K562 (cell line): ENCODE results near the gene RALA. TPM values are rescaled to one million over a fixed set of nuclear protein-coding genes. Genes with fewer than 3 reads are reported as not detected.

Experiments
- ATAC-seq: fragments of 200-7000 bp; cut with Tn5 transposase; 3 replicates; pipeline ENCODE4 v1.9.1; 2020; ENCODE audit warnings: moderate library complexity
- BruUV-seq: library from RNA; stranded (reverse); fragments of 400-500 nt; replicated peaks from 2 replicates; lab custom pipeline; 2021; lab: Mats Ljungman, UMichigan
- CTCF ChIA-PET: fragments of 300-600 bp; formaldehyde crosslinking; extraction: SDS; loops from one replicate; lab custom pipeline; 2021; ENCODE audit warnings: low intra/inter-chr PET ratio; lab: Yijun Ruan, JAX
- POLR2A ChIA-PET: fragments of 300-600, 350-650 bp; sonication (Branson Sonifier 250); formaldehyde crosslinking; extraction: SDS; loops from one replicate; lab custom pipeline; 2021; ENCODE audit warnings: antibody characterized with exemption, inconsistent platforms; lab: Yijun Ruan, JAX
- DNase-seq, 4 experiments: peaks; one replicate each; pipeline versions ENCODE4 v3.0.0 to v3.0.0-alpha.2; 2011 to 2018; ENCODE audit warnings: low spot score in 3 of 4, mixed read lengths in 3 of 4; ENCODE audit errors: extremely low read depth in 1 of 4
- FAIRE-seq: peaks from 2 replicates; lab custom pipeline; 2011; peaks lifted over from hg19 to GRCh38; lab: Jason Lieb, UNC
- H2AFZ ChIP-seq: 2 replicates; pipeline ENCODE4 v1.6.0; 2011; ENCODE audit warnings: low read depth, low read length, control low read depth, inconsistent platforms
- H3K27ac ChIP-seq: fragments of 200-600 bp; 3 replicates; pipeline ENCODE4 v1.8.0; 2011; ENCODE audit warnings: low read depth, mild to moderate bottlenecking, control low read depth, inconsistent platforms, low read length, moderate library complexity, mixed read lengths; ENCODE audit errors: extremely low read depth
- H3K27me3 ChIP-seq, 2 experiments: fragments of 300-600 bp in 1 of 2; 2 replicates in 1 of 2; 3 replicates in 1 of 2; pipeline versions ENCODE4 v1.6.0 to v1.8.0; 2011; ENCODE audit warnings: inconsistent platforms in 2 of 2, low read length in 2 of 2, mild to moderate bottlenecking in 1 of 2, mixed read lengths in 1 of 2, moderate library complexity in 1 of 2; ENCODE audit not compliant: control insufficient read depth in 2 of 2, insufficient read depth in 2 of 2
- H3K36me3 ChIP-seq: fragments of 300-600 bp; 3 replicates; pipeline ENCODE4 v1.8.0; 2011; ENCODE audit warnings: mild to moderate bottlenecking, low read length, inconsistent platforms; ENCODE audit not compliant: control insufficient read depth, insufficient read depth
- H3K4me1 ChIP-seq, 2 experiments: fragments of 200-600 bp in 1 of 2; replicated peaks in 1 of 2; 2 replicates in 1 of 2; 3 replicates in 1 of 2; pipeline versions ENCODE4 v1.5.1 to v1.8.0; 2011; ENCODE audit warnings: inconsistent platforms in 2 of 2, low read length in 2 of 2, mild to moderate bottlenecking in 1 of 2, mixed read lengths in 1 of 2, moderate library complexity in 1 of 2; ENCODE audit not compliant: control insufficient read depth in 2 of 2, insufficient read depth in 2 of 2
- H3K4me2 ChIP-seq: 2 replicates; pipeline ENCODE4 v1.6.1; 2011; ENCODE audit warnings: low read length, control low read depth, inconsistent platforms, mixed read lengths; ENCODE audit not compliant: insufficient read depth
- H3K4me3 ChIP-seq: fragments of 200-600 bp; sonication (generic), shearing (Covaris generic); 2 replicates; pipeline ENCODE4 v1.5.1; 2016; ENCODE audit warnings: control low read depth, inconsistent platforms
- H3K79me2 ChIP-seq: fragments of 200-600 bp; 3 replicates; pipeline ENCODE4 v1.8.0; 2011; ENCODE audit warnings: low read length, inconsistent platforms; ENCODE audit not compliant: control insufficient read depth, insufficient read depth
- H3K9ac ChIP-seq, 2 experiments: 2 replicates each; pipeline versions ENCODE4 v1.6.0 to v1.6.1; 2011; ENCODE audit warnings: low read depth in 2 of 2, low read length in 2 of 2, control low read depth in 1 of 2, inconsistent platforms in 1 of 2, mild to moderate bottlenecking in 1 of 2, mixed read lengths in 1 of 2; ENCODE audit not compliant: insufficient read depth in 1 of 2
- H3K9me1 ChIP-seq: one replicate; pipeline ENCODE4 v1.6.0; 2011; ENCODE audit warnings: inconsistent platforms, mild to moderate bottlenecking, low read length, moderate library complexity; ENCODE audit not compliant: control insufficient read depth, insufficient read depth
- H3K9me3 ChIP-seq: replicated peaks from 2 replicates; pipeline ENCODE4 v1.5.1; 2011; ENCODE audit warnings: low read depth, low read length, inconsistent platforms; ENCODE audit not compliant: control insufficient read depth, insufficient read depth
- H4K20me1 ChIP-seq: replicated peaks from 2 replicates; pipeline ENCODE4 v1.6.1; 2011; ENCODE audit warnings: low read length, inconsistent platforms, mixed read lengths; ENCODE audit not compliant: control insufficient read depth, insufficient read depth
- GTF2E2 ChIP-seq: fragments of 200-800 bp; sonication (Bioruptor generic); IDR thresholded peaks from 2 replicates; pipeline ENCODE4 v1.6.1; 2016; ENCODE audit warnings: missing genetic modification characterization, missing compliant biosample characterization
- HDAC1 ChIP-seq, 2 experiments: fragments of 450-650 bp; IDR thresholded peaks; 2 replicates each; pipeline ENCODE4 v1.6.1; 2016 to 2017; ENCODE audit warnings: inconsistent platforms in 1 of 2, mild to moderate bottlenecking in 1 of 2, moderate library complexity in 1 of 2
- NFRKB ChIP-seq: fragments of 450-650 bp; IDR thresholded peaks from 2 replicates; pipeline ENCODE4 v1.6.1; 2016; ENCODE audit warnings: low read depth
- PTTG1 ChIP-seq: fragments of 450-650 bp; IDR thresholded peaks from 2 replicates; pipeline ENCODE4 v1.6.1; 2016; ENCODE audit warnings: low read depth, mild to moderate bottlenecking, missing genetic modification characterization, missing compliant biosample characterization
- SMAD4 ChIP-seq: fragments of 250-450 bp; sonication (Bioruptor Pico); conservative IDR thresholded peaks from 2 replicates; pipeline ENCODE4 v1.8.0; 2021; ENCODE audit warnings: inconsistent platforms, mild to moderate bottlenecking, moderate library complexity
- SNRNP70 ChIP-seq: fragments of 200-400 bp; formaldehyde crosslinking; optimal IDR thresholded peaks from 2 replicates; pipeline ENCODE3; 2017; ENCODE audit warnings: low read depth, low read length
- WGBS: fragments of 100-300 bp; shearing (Covaris generic); methylation state at CpG from one replicate; pipeline ENCODE4 v1.1.6; 2016; ENCODE audit warnings: low coverage, mixed read lengths; ENCODE audit not compliant: insufficient coverage; ENCODE audit errors: missing lambda C conversion rate; 5-methylcytosine and 5-hydroxymethylcytosine counted together
- in situ Hi-C: fragments of 300-500 bp; cut with MboI; formaldehyde crosslinking; loops from 4 replicates; pipeline ENCODE4 v1.15.0; 2018; ENCODE audit warnings: inconsistent platforms, mixed read lengths
- intact Hi-C: fragments of 100-400 bp; cut with micrococcal nuclease; formaldehyde crosslinking; loops from 2 replicates; pipeline ENCODE4 v1.14.2; 2022
- polyA plus RNA-seq, 8 experiments: library from polyadenylated mRNA; depleted of rRNA in 4 of 8; stranded (reverse) in 5 of 8; unstranded in 3 of 8; fragments of >200 nt; fragmentation: Nextera tagmentation in 2 of 8; fragmentation: Illumina TruSeq in 1 of 8; extraction: Ambion mirVana in 2 of 8; extraction: Trizol in 1 of 8; gene quantifications; 2 replicates each; pipeline versions ENCODE4 v1.2.1 to v1.2.3, GENCODE V29; 2011 to 2014; ENCODE audit warnings: inconsistent platforms in 1 of 8, missing spikeins in 1 of 8
- total RNA-seq, 7 experiments: library from RNA; depleted of rRNA in 6 of 7; stranded (reverse); fragments of >200 nt in 6 of 7; fragmentation: Illumina TruSeq in 2 of 7; extraction: Trizol in 2 of 7; gene quantifications; 2 replicates each; pipeline versions ENCODE4 v1.2.1 to v1.2.3, GENCODE V29; 2011 to 2021; ENCODE audit warnings: low replicate concordance in 1 of 7
- TF ChIP-seq, protein P1 (sequence below), 2 experiments: IDR thresholded peaks; 2 replicates each; pipeline ENCODE4 v1.6.1; 2011; ENCODE audit warnings: borderline replicate concordance in 1 of 2, control low read depth in 1 of 2, low read depth in 1 of 2, low read length in 1 of 2, mild to moderate bottlenecking in 1 of 2, mixed read lengths in 1 of 2, moderate library complexity in 1 of 2; ENCODE audit not compliant: insufficient read depth in 1 of 2, insufficient read length in 1 of 2, poor library complexity in 1 of 2, severe bottlenecking in 1 of 2; ENCODE audit errors: extremely low read depth in 1 of 2

Gene RALA
- total and polyA plus RNA-seq, 9 of the 15 experiments (the other 6 are each of a cell fraction or from before 2014, with no cell fraction given) = 7.2 to 28.0 (median 25.7) TPM

DNA sequence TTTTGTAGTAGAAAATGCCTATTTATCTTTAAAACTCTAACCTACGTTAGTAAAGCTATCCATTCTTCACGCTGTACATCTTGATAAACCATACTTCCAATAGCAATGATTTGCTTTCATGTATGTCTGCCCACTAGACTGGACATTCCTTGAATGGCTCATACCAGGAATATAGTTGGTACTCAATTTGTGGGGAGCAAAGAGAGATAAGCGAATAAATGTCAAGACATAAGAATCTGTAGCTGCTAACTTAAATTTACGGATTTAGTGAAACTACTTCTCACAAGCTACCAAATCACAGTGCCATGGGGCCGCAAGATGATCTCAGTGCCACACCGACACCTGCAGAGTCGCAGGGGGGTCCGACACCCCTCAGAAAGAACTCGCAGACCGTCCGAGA, 763 bp upstream of the RALA start:
- Histone ChIP-seq H3K4me1 (peaks cover 19 to 40% of the 10 kb centered on the region in 2 experiments), H3K79me2 (peaks cover 51% of the 10 kb centered on the region), H3K9me1 (no peaks in the 10 kb centered on the region), H3K9me3 (no peaks in the 10 kb centered on the region), H2AFZ (peak overlapping the region; percentile 88), H3K4me3 (peak overlapping the region; percentile 88), H3K27me3 (no peaks in the 10 kb centered on the region), H3K36me3 (no peaks in the 10 kb centered on the region; the same call in 2 of the 3 replicates), H3K9ac (peak overlapping the region; percentile 84 to 98), H3K4me2 (peak overlapping the region; percentile 94), H3K27ac (peak overlapping the region; percentile 79), H4K20me1 (peaks cover 10% of the 10 kb centered on the region; the same call in 1 of the 2 replicates)
- FAIRE-seq (no peak), DNase-seq (no peak), ATAC-seq (no peak)
- BruUV-seq = TSS peak; percentile 79
- ChIA-PET POLR2A (interaction anchor here (0.6 to 4.0 kb wide), 11 partner anchors 9 to 335 kb away, joined by 3 to 22 read pairs (median 3); no protein-coding TSS in a partner anchor), CTCF (no interaction called here)
- 3% methylated on average over 11 of the region's 11 CpGs for WGBS
- intact Hi-C loops (loop anchor here (1.0 to 5.0 kb wide), 3 partner anchors 33 to 325 kb away; no protein-coding TSS in a partner anchor), in situ Hi-C loops (no loop called here)
- TF ChIP-seq GTF2E2 = peak; percentile 19; the same call in 1 of the 2 replicates
- TF ChIP-seq SNRNP70 = no peak

DNA sequence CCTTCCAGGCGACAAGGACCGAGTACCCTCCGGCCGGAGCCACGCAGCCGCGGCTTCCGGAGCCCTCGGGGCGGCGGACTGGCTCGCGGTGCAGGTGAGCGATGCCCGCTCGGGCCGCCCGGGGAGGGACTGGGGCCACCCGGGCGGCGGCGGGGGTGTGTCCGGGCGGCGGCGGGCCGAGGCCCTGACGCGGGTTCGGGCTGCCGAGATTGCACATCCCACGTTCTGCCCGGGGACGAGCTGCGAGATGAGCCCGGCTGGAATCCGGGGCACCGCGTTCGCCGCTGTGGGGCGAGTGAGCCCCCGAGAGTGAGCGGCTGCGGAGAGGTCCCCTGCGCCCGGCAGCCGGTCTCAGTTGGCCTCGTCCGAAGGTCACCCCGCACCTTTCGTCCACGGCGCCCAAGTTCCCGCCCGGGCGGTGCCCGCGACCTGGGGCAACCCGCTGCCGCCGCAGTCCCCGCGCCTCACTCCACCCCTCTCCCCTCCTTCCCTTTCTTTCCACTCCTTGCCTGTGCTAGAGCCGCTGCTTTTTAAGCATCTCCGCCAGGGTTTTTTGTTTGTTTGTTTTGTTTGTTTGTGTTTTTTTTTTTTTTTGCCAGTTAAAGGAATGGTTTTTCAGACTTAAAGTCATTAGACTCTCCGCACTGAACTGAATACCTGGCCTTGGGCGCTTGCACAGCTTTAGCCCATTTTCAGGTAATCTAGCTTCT, 515 bp downstream of the RALA start:
- ChIA-PET POLR2A (interaction anchor here (0.6 to 4.0 kb wide), 10 partner anchors 9 to 134 kb away, joined by 3 to 22 read pairs (median 3); no protein-coding TSS in a partner anchor), CTCF (interaction anchor here (0.6 kb wide), 1 partner anchor 11 kb away, joined by 3 read pairs; no protein-coding TSS in a partner anchor)
- in situ Hi-C loops (no loop called here), intact Hi-C loops (loop anchor here (1.0 to 5.0 kb wide), 3 partner anchors 35 to 323 kb away; no protein-coding TSS in a partner anchor)
- Histone ChIP-seq H3K4me2 (peak overlapping the region; percentile 94), H3K9me1 (no peaks in the 10 kb centered on the region), H3K27me3 (no peaks in the 10 kb centered on the region), H3K9me3 (no peaks in the 10 kb centered on the region), H3K4me3 (peak overlapping the region; percentile 88), H3K27ac (peak overlapping the region; percentile 79), H3K36me3 (no peaks in the 10 kb centered on the region; the same call in 2 of the 3 replicates), H2AFZ (peak overlapping the region; percentile 88), H3K9ac (peak overlapping the region; percentile 84 to 98), H4K20me1 (peaks cover 10% of the 10 kb centered on the region; the same call in 1 of the 2 replicates), H3K4me1 (peaks cover 29 to 48% of the 10 kb centered on the region in 2 experiments), H3K79me2 (peaks cover 63% of the 10 kb centered on the region)
- BruUV-seq = no TSS peak
- DNase-seq (peak in 2 of 4 experiments; percentile 29 to 70), ATAC-seq (peak; percentile 72), FAIRE-seq (no peak)
- WGBS = 2% methylated on average over 47 of the region's 68 CpGs
- TF ChIP-seq SMAD4 (CRISPR knock-in tag) (peak; percentile 82; the same call in 1 of the 2 replicates), HDAC1 (IDR thresholded peaks at IDR 0.05) (0 out of 4 replicates have a peak, but pooled peaks of 1 of the 2 experiments have one; percentile 13), PTTG1 (tag) (no peak), NFRKB (peak; percentile 53; the same call in 1 of the 2 replicates)
- TF ChIP-seq, protein P1, sequence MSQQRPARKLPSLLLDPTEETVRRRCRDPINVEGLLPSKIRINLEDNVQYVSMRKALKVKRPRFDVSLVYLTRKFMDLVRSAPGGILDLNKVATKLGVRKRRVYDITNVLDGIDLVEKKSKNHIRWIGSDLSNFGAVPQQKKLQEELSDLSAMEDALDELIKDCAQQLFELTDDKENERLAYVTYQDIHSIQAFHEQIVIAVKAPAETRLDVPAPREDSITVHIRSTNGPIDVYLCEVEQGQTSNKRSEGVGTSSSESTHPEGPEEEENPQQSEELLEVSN (IDR thresholded peaks at IDR 0.05; ENCODE audit: borderline replicate concordance in 1 of 2, extremely low read depth in 1 of 2, insufficient read depth in 1 of 2, insufficient read length in 1 of 2, low read depth in 1 of 2, low read length in 1 of 2, poor library complexity in 1 of 2, severe bottlenecking in 1 of 2) = peak in 1 of 2 experiments; percentile 14
